Body of pancreas (tissue), 4 donors: ENCODE measurements around the gene UBXN10. TPM values are rescaled to one million over a fixed set of nuclear protein-coding genes. Genes with fewer than 3 reads are reported as not detected.

Experiments
- ATAC-seq: fragments of 150-250 bp; one replicate; pipeline ENCODE4 v1.9.1; 2016
- DNase-seq, 4 donors: peaks; one replicate each; pipeline ENCODE4 v3.0.0-alpha.2; 2019
- H3K27ac ChIP-seq, 4 donors: fragments of 200-600 bp; sonication (generic); 1 replicate in 3 of 4; 2 replicates in 1 of 4; pipeline versions ENCODE4 v1.5.1 to v1.6.1; 2016 to 2019; ENCODE audit warnings: mild to moderate bottlenecking in 1 of 4, mixed read lengths in 1 of 4, moderate library complexity in 1 of 4
- H3K27me3 ChIP-seq, 2 donors: fragments of 200-600 bp; sonication (generic); one replicate each; pipeline ENCODE4 v1.6.0; 2016; ENCODE audit warnings: mild to moderate bottlenecking in 1 of 2
- H3K36me3 ChIP-seq, 2 donors: fragments of 200-600 bp; sonication (generic); replicated peaks in 1 of 2; 2 replicates each; pipeline ENCODE4 v1.5.1; 2016; ENCODE audit warnings: low read depth in 2 of 2; ENCODE audit not compliant: insufficient read depth in 1 of 2
- H3K4me1 ChIP-seq: fragments of 200-600 bp; sonication (generic); one replicate; pipeline ENCODE4 v1.6.0; 2016
- H3K4me3 ChIP-seq, 2 donors: fragments of 200-600 bp; sonication (generic); 1 replicate in 1 of 2; 2 replicates in 1 of 2; pipeline ENCODE4 v1.5.1; 2016 to 2019
- H3K9me3 ChIP-seq, 3 donors: fragments of 200-600 bp; sonication (generic); 1 replicate in 2 of 3; 2 replicates in 1 of 3; pipeline ENCODE4 v1.5.1; 2016
- POLR2A ChIP-seq, 3 donors: fragments of 450-650 bp; IDR thresholded peaks; one replicate each; pipeline ENCODE4 v1.6.1; 2016; ENCODE audit warnings: antibody characterized with exemption in 3 of 3, mild to moderate bottlenecking in 2 of 3
- WGBS, 2 donors: methylation state at CpG; one replicate each; pipeline ENCODE4 v1.1.5; 2017; 5-methylcytosine and 5-hydroxymethylcytosine counted together
- intact Hi-C: fragments of 100-400 bp; cut with DNase I; formaldehyde crosslinking; loops from one replicate; pipeline ENCODE4 v1.15.1; 2023
- total RNA-seq, 2 donors: library from RNA; depleted of rRNA; stranded (reverse); fragments of >200 nt; gene quantifications; one replicate each; pipeline ENCODE4 v1.1.0, GENCODE V29; 2016
- TF ChIP-seq, protein P1 (sequence below), 7 experiments: fragments of 450-650 bp in 4 of 7; fragments of 200-600 bp in 3 of 7; sonication (generic) in 3 of 7; IDR thresholded peaks; one replicate each; pipeline ENCODE4 v1.5.1; 2016 to 2019; ENCODE audit warnings: antibody characterized with exemption in 7 of 7

UBXN10 gene
- total RNA-seq, 2 donors from 2014 or later: under 0.01 to 1.0 TPM

DNA sequence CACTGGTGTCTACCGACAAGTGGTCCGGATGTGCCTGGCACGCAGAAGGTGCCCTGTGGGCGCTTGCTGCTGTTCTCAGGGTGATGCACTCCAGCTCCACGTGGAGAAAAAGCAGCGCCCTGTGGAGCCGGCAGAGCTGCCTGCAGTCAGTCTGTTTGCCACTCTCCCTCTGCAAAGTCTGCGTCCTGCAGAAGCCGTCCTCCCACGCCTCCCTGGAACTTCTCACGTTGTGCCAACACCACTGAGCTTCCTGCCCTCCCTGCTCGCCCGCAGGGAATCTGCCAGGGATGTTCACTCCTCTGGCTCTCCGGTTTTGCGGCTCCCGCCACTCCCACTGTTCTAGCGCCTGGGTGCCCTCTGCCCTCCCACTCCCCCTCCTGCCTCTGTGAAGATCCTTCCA, 19.8 kb upstream of the UBXN10 start:
- no peaks in the 10 kb centered on the region for H3K27me3 ChIP-seq
- DNase-seq: no peak
- H3K4me1 ChIP-seq: no peaks in the 10 kb centered on the region
- peaks cover 0 to 24% (median 0%) of the 10 kb centered on the region in 3 donors for H3K9me3 ChIP-seq
- intact Hi-C loops: no loop called here
- no peak for ATAC-seq
- H3K4me3 ChIP-seq: no peak overlapping the region
- H3K27ac ChIP-seq: no peak overlapping the region
- TF ChIP-seq, protein P1, sequence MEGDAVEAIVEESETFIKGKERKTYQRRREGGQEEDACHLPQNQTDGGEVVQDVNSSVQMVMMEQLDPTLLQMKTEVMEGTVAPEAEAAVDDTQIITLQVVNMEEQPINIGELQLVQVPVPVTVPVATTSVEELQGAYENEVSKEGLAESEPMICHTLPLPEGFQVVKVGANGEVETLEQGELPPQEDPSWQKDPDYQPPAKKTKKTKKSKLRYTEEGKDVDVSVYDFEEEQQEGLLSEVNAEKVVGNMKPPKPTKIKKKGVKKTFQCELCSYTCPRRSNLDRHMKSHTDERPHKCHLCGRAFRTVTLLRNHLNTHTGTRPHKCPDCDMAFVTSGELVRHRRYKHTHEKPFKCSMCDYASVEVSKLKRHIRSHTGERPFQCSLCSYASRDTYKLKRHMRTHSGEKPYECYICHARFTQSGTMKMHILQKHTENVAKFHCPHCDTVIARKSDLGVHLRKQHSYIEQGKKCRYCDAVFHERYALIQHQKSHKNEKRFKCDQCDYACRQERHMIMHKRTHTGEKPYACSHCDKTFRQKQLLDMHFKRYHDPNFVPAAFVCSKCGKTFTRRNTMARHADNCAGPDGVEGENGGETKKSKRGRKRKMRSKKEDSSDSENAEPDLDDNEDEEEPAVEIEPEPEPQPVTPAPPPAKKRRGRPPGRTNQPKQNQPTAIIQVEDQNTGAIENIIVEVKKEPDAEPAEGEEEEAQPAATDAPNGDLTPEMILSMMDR (IDR thresholded peaks at IDR 0.05): no peak
- TF ChIP-seq POLR2A (IDR thresholded peaks at IDR 0.05): no peak
- no peaks in the 10 kb centered on the region for H3K36me3 ChIP-seq
- 49 to 62% methylated on average over 12 to 17 of the region's 17 CpGs for WGBS, 2 donors

DNA sequence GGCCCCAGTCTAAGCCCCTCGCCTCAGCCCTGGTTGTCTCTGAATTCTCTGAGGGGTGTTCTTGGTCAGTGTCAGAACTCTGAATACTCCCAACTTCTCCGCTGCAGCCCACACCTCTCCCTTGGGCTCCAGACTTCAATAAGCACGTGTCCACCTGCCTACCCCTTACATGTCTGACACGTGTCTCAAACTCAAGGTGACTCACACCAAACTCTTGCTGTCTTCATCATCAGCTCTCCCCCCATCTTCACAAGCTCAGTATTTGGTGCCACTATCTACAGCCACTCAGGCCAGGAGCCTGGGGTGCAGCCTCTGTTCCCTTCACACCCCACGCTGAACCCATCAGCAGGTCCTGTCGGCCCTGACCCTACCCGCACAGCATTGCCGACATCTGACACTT, 18.8 kb upstream of the UBXN10 start:
- H3K27ac ChIP-seq: no peak overlapping the region

DNA sequence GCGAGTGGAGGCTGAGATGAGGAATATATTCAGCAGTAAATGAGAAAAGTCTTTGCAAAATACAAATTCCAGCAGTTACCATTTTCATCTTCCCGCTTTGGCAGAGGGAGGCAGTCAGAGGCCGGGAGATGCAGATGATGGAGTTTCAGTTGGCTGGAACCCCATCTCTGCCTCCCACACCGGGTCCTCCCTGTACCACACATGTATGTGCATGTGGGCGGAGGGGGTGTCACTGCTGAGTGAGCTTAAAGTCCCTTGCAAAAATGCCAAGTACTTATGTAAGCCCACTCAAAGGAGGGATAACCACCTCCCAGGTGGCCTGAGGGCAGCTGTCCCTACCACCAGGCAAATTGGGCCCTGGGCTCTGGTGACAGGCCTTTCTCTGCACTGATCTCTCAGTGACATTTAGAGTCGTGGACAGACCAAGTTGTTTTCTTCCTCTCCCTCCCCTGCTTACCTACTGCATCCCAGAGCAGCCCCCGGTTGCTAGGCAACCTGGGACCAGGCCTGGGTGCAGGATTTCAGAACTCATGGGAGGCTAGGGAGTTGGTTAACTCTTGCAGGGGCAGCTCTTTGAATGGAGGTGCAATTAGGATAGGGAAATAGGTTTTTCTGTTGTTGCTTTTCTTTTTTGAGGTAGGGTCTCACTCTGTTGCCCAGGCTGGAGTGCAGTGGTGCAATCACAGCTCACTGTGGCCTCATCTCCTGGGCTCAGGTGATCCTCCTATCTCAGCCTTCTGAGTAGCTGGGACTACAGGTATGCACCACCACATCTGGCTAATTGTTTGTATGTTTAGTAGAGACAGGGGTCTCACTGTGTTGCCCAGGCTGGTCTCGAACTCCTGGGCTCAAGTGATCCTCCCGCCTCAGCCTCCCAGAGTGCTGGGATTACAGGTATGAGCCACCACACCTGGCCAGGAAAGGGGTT, 17.1 kb upstream of the UBXN10 start:
- H3K27ac ChIP-seq: no peak overlapping the region
- ATAC-seq (no peak), DNase-seq (no peak)
- peaks cover 0 to 4% (median 0%) of the 10 kb centered on the region in 3 donors for H3K9me3 ChIP-seq
- no peak overlapping the region for H3K4me3 ChIP-seq
- no peaks in the 10 kb centered on the region for H3K27me3 ChIP-seq
- 68 to 75% methylated on average over 9 of the region's 9 CpGs for WGBS, 2 donors
- no peaks in the 10 kb centered on the region for H3K36me3 ChIP-seq
- intact Hi-C loops: no loop called here
- TF ChIP-seq POLR2A (IDR thresholded peaks at IDR 0.05): no peak
- TF ChIP-seq, protein P1 (IDR thresholded peaks at IDR 0.05): no peak
- no peaks in the 10 kb centered on the region for H3K4me1 ChIP-seq

More for the DNA sequence above, 18.8 kb upstream of the UBXN10 start:
- H3K9me3 ChIP-seq: peaks cover 0 to 16% (median 0%) of the 10 kb centered on the region in 3 donors
- H3K4me1 ChIP-seq: no peaks in the 10 kb centered on the region
- no peaks in the 10 kb centered on the region for H3K36me3 ChIP-seq
- no peak for DNase-seq
- 74 to 75% methylated on average over 8 of the region's 8 CpGs for WGBS, 2 donors
- H3K4me3 ChIP-seq: no peak overlapping the region
- intact Hi-C loops: no loop called here
- TF ChIP-seq POLR2A (IDR thresholded peaks at IDR 0.05): no peak
- TF ChIP-seq, protein P1 (IDR thresholded peaks at IDR 0.05): no peak
- no peaks in the 10 kb centered on the region for H3K27me3 ChIP-seq
- ATAC-seq: no peak

DNA sequence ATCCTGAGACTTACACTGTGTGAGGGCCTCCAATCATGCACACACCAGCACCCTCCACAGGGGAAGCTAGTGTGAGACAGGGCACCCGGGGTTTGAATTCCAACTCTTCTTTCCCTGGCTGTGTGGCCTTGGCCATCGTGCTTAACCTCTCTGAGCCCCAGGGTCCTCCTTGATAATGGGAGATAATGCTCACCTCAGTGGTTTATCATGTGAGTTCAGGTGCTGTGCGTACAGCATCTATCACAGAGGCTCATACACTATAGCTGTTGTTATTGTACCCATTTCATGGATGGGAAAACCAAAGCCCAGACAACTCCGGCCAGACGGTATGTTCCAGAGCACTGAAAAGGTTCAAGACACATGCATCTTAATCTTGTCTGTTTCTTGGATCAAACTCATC, 16.0 kb upstream of the UBXN10 start:
- Histone ChIP-seq H3K36me3 (no peaks in the 10 kb centered on the region), H3K4me1 (no peaks in the 10 kb centered on the region), H3K27ac (no peak overlapping the region), H3K4me3 (no peak overlapping the region), H3K27me3 (no peaks in the 10 kb centered on the region), H3K9me3 (peaks cover 0 to 4% (median 0%) of the 10 kb centered on the region in 3 donors)
- no peak for DNase-seq
- intact Hi-C loops: no loop called here
- no peak for ATAC-seq
- TF ChIP-seq, protein P1 (IDR thresholded peaks at IDR 0.05): no peak
- TF ChIP-seq POLR2A (IDR thresholded peaks at IDR 0.05): no peak
- WGBS, 2 donors: 86 to 90% methylated on average over 4 to 5 of the region's 5 CpGs
